GM21576 (cell line): ENCODE data around the gene DENND11.
"Not testable (repeated sequence)": the region's sequence is repeated elsewhere in the genome, so short reads cannot be mapped to it uniquely, and the experiment has no call there.

Experiments
- ATAC-seq: cut with Tn5 transposase; IDR thresholded peaks from one replicate; pipeline ENCODE4 v1.9.1; 2021; ENCODE audit warnings: mild to moderate bottlenecking, moderate library complexity; ENCODE audit not compliant: unreplicated experiment

DENND11 gene

GRCh38 chr7:141709318-141709717 lies 7.4 kb upstream of the DENND11 start:
- no peak for ATAC-seq

- no peak for ATAC-seq
Measured at GRCh38 chr7:141708351-141708750, 6.4 kb upstream of the DENND11 start, which contains the start of gene WEE2. TSS of gene WEE2 (plus strand) at chr7:141708353. CDS start at chr7:141708759, 406 bp downstream.

- ATAC-seq, result no peak
Measured at GRCh38 chr7:141706239-141707064, 4.5 kb upstream of the DENND11 start.

GRCh38 chr7:141704741-141705140 lies 2.8 kb upstream of the DENND11 start:
- ATAC-seq, result no peak

GRCh38 chr7:141704112-141704511 lies 2.1 kb upstream of the DENND11 start:
- ATAC-seq, result no peak

GRCh38 chr7:141702892-141703291 lies 926 bp upstream of the DENND11 start:
- no peak for ATAC-seq

- peak; percentile 80 for ATAC-seq
Measured at GRCh38 chr7:141701489-141702046, 398 bp downstream of the DENND11 start.

GRCh38 chr7:141700848-141701371 lies 1.1 kb downstream of the DENND11 start:
- ATAC-seq, result peak; percentile 1

GRCh38 chr7:141700296-141700847 lies 1.6 kb downstream of the DENND11 start:
- ATAC-seq, result no peak

- ATAC-seq, result no peak
Measured at GRCh38 chr7:141699860-141700259, 2.1 kb downstream of the DENND11 start.

GRCh38 chr7:141698247-141699015 lies 3.5 kb downstream of the DENND11 start:
- no peak for ATAC-seq

GRCh38 chr7:141697211-141697871 lies 4.6 kb downstream of the DENND11 start:
- no peak for ATAC-seq

GRCh38 chr7:141696348-141696747 lies 5.6 kb downstream of the DENND11 start:
- ATAC-seq, result no peak

GRCh38 chr7:141695803-141696289 lies 6.1 kb downstream of the DENND11 start:
- ATAC-seq, result no peak

- ATAC-seq, result no peak
Measured at GRCh38 chr7:141693082-141693481, 8.9 kb downstream of the DENND11 start.

GRCh38 chr7:141691961-141692360 lies 10.0 kb downstream of the DENND11 start:
- ATAC-seq, result no peak

- ATAC-seq, result no peak
Measured at GRCh38 chr7:141691540-141691939, 10.4 kb downstream of the DENND11 start.

GRCh38 chr7:141689072-141689825 lies 12.7 kb downstream of the DENND11 start:
- ATAC-seq, result not testable (repeated sequence)

- no peak for ATAC-seq
Measured at GRCh38 chr7:141688043-141688442, 13.9 kb downstream of the DENND11 start.

GRCh38 chr7:141686670-141687069 lies 15.3 kb downstream of the DENND11 start:
- no peak for ATAC-seq
